ELF-1 (cell line): Measurements from ENCODE around the gene YIPF7.

Experiments
- DNase-seq: peaks from one replicate; pipeline ENCODE4 v3.0.0-alpha.2; 2016; ENCODE audit warnings: low read depth, low spot score

Gene YIPF7

GRCh38 chr4:44623676-44624075 lies 27.7 kb downstream of the YIPF7 start:
- DNase-seq, result no peak

GRCh38 chr4:44616621-44617020 lies 34.8 kb downstream of the YIPF7 start:
- no peak for DNase-seq

GRCh38 chr4:44583393-44583792 lies 68.0 kb downstream of the YIPF7 start:
- peak; percentile 6 for DNase-seq

- DNase-seq, result no peak
Observed at GRCh38 chr4:44580231-44580630, 71.2 kb downstream of the YIPF7 start.

GRCh38 chr4:44578954-44579353 lies 72.5 kb downstream of the YIPF7 start:
- DNase-seq, result no peak
